ENCODE data around the gene MAP7. TPM values are rescaled to one million over a fixed set of nuclear protein-coding genes. Genes with fewer than 3 reads are reported as not detected.
A peak's percentile ranks its signal among the peaks of the same experiment; 100 is the strongest.

Gene MAP7
- polyA plus RNA-seq, 2 of the 4 experiments (the other 2 are of a cell fraction) = 60.6 to 64.5 TPM

- POLR2A ChIA-PET = no interaction called here
- no peak overlapping the region for H3K4me2 ChIP-seq
- DNase-seq (ENCODE audit: low read depth in 1 of 2, low spot score in 1 of 2) (no peak), FAIRE-seq (no peak), ATAC-seq (no peak)
- H3K9me3 ChIP-seq = no peaks in the 10 kb centered on the region
- WGBS (ENCODE audit: missing lambda C conversion rate) = 81% methylated on average over 6 of the region's 6 CpGs
- CTCF ChIA-PET = interaction anchor here (0.7 to 0.9 kb wide), 2 partner anchors 379 to 908 kb away, joined by 3 read pairs; no protein-coding TSS in a partner anchor
- no peak overlapping the region for H3K4me3 ChIP-seq
- peaks cover 5% of the 10 kb centered on the region; the same call in 2 of the 3 replicates for H3K4me1 ChIP-seq
- H3K27ac ChIP-seq = no peak overlapping the region
- TF ChIP-seq CHD4 (IDR thresholded peaks at IDR 0.05; ENCODE audit: borderline replicate concordance) (no peak), ZNF302 (CRISPR knock-in tag; IDR thresholded peaks at IDR 0.05) (no peak), GATA3 (IDR thresholded peaks at IDR 0.05; ENCODE audit: borderline replicate concordance) (no peak), HEYL (CRISPR knock-in tag; IDR thresholded peaks at IDR 0.05) (no peak), PBX3 (IDR thresholded peaks at IDR 0.05) (no peak), RAD21 (conservative IDR thresholded peaks at IDR 0.05 in 1 of 2, IDR thresholded peaks at IDR 0.05 in 1 of 2) (no peak), KDM5A (IDR thresholded peaks at IDR 0.05) (no peak), CBX2 (IDR thresholded peaks at IDR 0.05; ENCODE audit: borderline replicate concordance, low read depth) (no peak), HOXB13 (CRISPR knock-in tag; IDR thresholded peaks at IDR 0.05; ENCODE audit: low read depth) (no peak), PHF8 (IDR thresholded peaks at IDR 0.05; ENCODE audit: borderline replicate concordance, low read depth) (no peak), HMGXB4 (CRISPR knock-in tag; IDR thresholded peaks at IDR 0.05; ENCODE audit: borderline replicate concordance) (no peak), EHMT2 (IDR thresholded peaks at IDR 0.05; ENCODE audit: low read depth) (no peak)
Measured at GRCh38 chr6:136359851-136360250, 190.4 kb downstream of the MAP7 start.

DNA sequence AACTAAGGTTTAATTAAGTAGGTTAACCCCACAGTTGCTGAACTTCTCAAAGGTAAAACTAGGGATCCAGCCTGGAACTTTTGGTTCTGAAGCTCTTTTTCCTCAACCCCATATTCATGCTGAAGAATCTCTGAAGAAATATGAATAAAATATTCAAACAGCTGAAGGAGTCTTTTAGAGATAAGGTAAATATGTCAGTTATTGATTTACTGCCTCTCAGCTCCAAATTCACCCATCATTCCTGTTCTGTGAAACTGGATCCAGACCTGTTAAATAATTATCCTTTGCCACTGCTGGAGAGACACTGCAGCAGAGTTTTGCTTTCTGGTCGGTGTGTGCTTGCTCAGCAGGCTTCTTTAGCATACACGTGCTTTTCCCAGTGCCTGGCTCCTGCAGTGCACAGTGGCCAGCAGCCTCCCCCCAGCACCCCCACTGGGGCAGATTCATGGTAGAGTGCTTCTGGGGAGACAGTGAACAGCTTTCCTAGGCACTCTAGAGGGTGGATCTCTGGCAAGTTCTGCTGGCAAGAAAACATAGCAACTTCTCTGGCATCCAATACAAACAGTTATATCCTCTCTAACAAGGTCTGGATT, 198.6 kb downstream of the MAP7 start:
- Histone ChIP-seq H3K9me3 (no peaks in the 10 kb centered on the region), H3K4me1 (peaks cover 28% of the 10 kb centered on the region; the same call in 2 of the 3 replicates), H3K4me3 (no peak overlapping the region), H3K27ac (peak overlapping the region in 1 of 2 experiments; percentile 50; a peak in 2 of 6 replicates), H3K4me2 (no peak overlapping the region)
- ATAC-seq (peak in 1 of 2 experiments; percentile 57; a peak in 3 of 6 replicates), DNase-seq (ENCODE audit: low read depth in 1 of 2, low spot score in 1 of 2) (no peak), FAIRE-seq (no peak)
- WGBS (ENCODE audit: missing lambda C conversion rate) = 42% methylated on average over 2 of the region's 2 CpGs
- ChIA-PET CTCF (no interaction called here), POLR2A (no interaction called here)
- TF ChIP-seq CEBPB (IDR thresholded peaks at IDR 0.05) (no peak), KDM5A (IDR thresholded peaks at IDR 0.05) (no peak), RCOR1 (IDR thresholded peaks at IDR 0.05; ENCODE audit: low read depth, low read length) (no peak), NR3C1 (IDR thresholded peaks at IDR 0.05) (no peak), CBX8 (IDR thresholded peaks at IDR 0.05) (no peak), ELK1 (IDR thresholded peaks at IDR 0.05; ENCODE audit: low read depth, low read length) (no peak), ZSCAN20 (CRISPR knock-in tag; IDR thresholded peaks at IDR 0.05) (no peak), KDM1A (IDR thresholded peaks at IDR 0.05; ENCODE audit: low read depth) (no peak), NPAS2 (CRISPR knock-in tag; IDR thresholded peaks at IDR 0.05; ENCODE audit: borderline replicate concordance) (no peak), BCL3 (IDR thresholded peaks at IDR 0.05) (no peak), POLR2A (IDR thresholded peaks at IDR 0.05; ENCODE audit: low read length) (no peak)
